ENCODE results near the gene UBE2J2. TPM values are rescaled to one million over a fixed set of nuclear protein-coding genes. Genes with fewer than 3 reads are reported as not detected.

UBE2J2 gene
- total and polyA plus RNA-seq, 2 of the 13 experiments (the other 11 are each of a cell fraction or from before 2014, with no cell fraction given): 25.4 to 29.4 TPM

- Histone ChIP-seq H2AFZ (ENCODE audit: low read length) (no peak overlapping the region), H3K4me1 (ENCODE audit: insufficient read depth, low read length) (no peaks in the 10 kb centered on the region), H3K79me2 (ENCODE audit: insufficient read depth, low read length) (no peaks in the 10 kb centered on the region), H3K27ac (ENCODE audit: extremely low read length, insufficient read depth, low read length) (no peak overlapping the region), H3K9ac (ENCODE audit: insufficient read depth, low read depth, low read length) (no peak overlapping the region), H3K4me2 (ENCODE audit: low read depth, low read length) (no peak overlapping the region), H3K9me3 (ENCODE audit: low read length) (no peaks in the 10 kb centered on the region), H4K20me1 (ENCODE audit: insufficient read depth, low read length) (no peaks in the 10 kb centered on the region), H3K4me3 (replicated peaks in 1 of 3; ENCODE audit: insufficient read depth in 1 of 3, low read depth in 2 of 3, low read length in 3 of 3) (no peak overlapping the region), H3K27me3 (ENCODE audit: control insufficient read depth in 1 of 2, insufficient read depth in 2 of 2, low read length in 2 of 2) (peaks cover 2 to 12% of the 10 kb centered on the region in 2 experiments; a peak in 1 of 5 replicates), H3K36me3 (replicated peaks in 1 of 2; ENCODE audit: control insufficient read depth in 1 of 2, insufficient read depth in 2 of 2, low read length in 2 of 2) (peaks cover 13 to 37% of the 10 kb centered on the region in 2 experiments; a peak in 4 of 5 replicates)
- in situ Hi-C loops (cut with HindIII; ENCODE audit: extremely low pct_ligation_motif_present, low pct_unique_long_range_greater_than_20kb): no loop called here
- FAIRE-seq: no peak
- TF ChIP-seq KLF9 (CRISPR knock-in tag; IDR thresholded peaks at IDR 0.05; ENCODE audit: low read depth) (no peak), HHEX (CRISPR knock-in tag; IDR thresholded peaks at IDR 0.05) (no peak), THYN1 (CRISPR knock-in tag; IDR thresholded peaks at IDR 0.05; ENCODE audit: borderline replicate concordance, low read depth) (no peak), SRSF4 (IDR thresholded peaks at IDR 0.05; ENCODE audit: low read depth, low read length, poor library complexity, severe bottlenecking) (no peak), ZNF772 (CRISPR knock-in tag; IDR thresholded peaks at IDR 0.05) (no peak), SP4 (CRISPR knock-in tag; IDR thresholded peaks at IDR 0.05) (no peak), U2AF2 (IDR thresholded peaks at IDR 0.05; ENCODE audit: low read depth, low read length) (no peak), AHR (CRISPR knock-in tag; IDR thresholded peaks at IDR 0.05) (no peak), ZNF589 (CRISPR knock-in tag; conservative IDR thresholded peaks at IDR 0.05) (no peak), ZNF704 (CRISPR knock-in tag; IDR thresholded peaks at IDR 0.05; ENCODE audit: borderline replicate concordance) (no peak)
- ChIA-PET CTCF (ENCODE audit: low intra/inter-chr PET ratio, low total read pairs) (no interaction called here), POLR2A (no interaction called here)
- TSS peak; percentile 84 for BruUV-seq (replicated peaks)
- 98% methylated on average over 73 of the region's 74 CpGs for WGBS (ENCODE audit: low lambda C conversion rate)
- intact Hi-C loops (cut with micrococcal nuclease; ENCODE audit: unreplicated experiment): no loop called here
- DNase-seq (ENCODE audit: low spot score): no peak
- no peak for ATAC-seq
Measured at GRCh38 chr1:1216770-1217620, 56.7 kb downstream of the UBE2J2 start.

Measured in HepG2 (cell line).